Activated naive CD8-positive, alpha-beta T cell treated with anti-CD3 and anti-CD28 coated beads for 36 hours (primary cell): ENCODE data around the gene P3H4. TPM values are rescaled to one million over a fixed set of nuclear protein-coding genes. Genes with fewer than 3 reads are reported as not detected.

Experiments
- DNase-seq: peaks from one replicate; pipeline ENCODE4 v3.0.0; 2021
- H3K27ac Mint-ChIP-seq: one replicate; pipeline ENCODE4 v1.8.0; 2022; ENCODE audit warnings: mild to moderate bottlenecking, moderate library complexity, mixed read lengths
- H3K27me3 Mint-ChIP-seq: one replicate; pipeline ENCODE4 v1.8.0; 2022; ENCODE audit warnings: mild to moderate bottlenecking, mixed read lengths
- H3K36me3 Mint-ChIP-seq: one replicate; pipeline ENCODE4 v1.8.0; 2021; ENCODE audit warnings: mild to moderate bottlenecking, mixed read lengths
- H3K4me1 Mint-ChIP-seq: one replicate; pipeline ENCODE4 v1.8.0; 2021; ENCODE audit warnings: mixed read lengths
- H3K4me3 Mint-ChIP-seq: one replicate; pipeline ENCODE4 v1.8.0; 2022; ENCODE audit warnings: mild to moderate bottlenecking, moderate library complexity, mixed read lengths
- H3K9me3 Mint-ChIP-seq: one replicate; pipeline ENCODE4 v1.8.0; 2022; ENCODE audit warnings: mixed read lengths
- total RNA-seq, 2 experiments: library from RNA; stranded (reverse); gene quantifications; one replicate each; pipeline ENCODE4 v1.2.3, GENCODE V29; 2021

Gene P3H4
- total RNA-seq, 2 experiments from 2014 or later, result 1.5 to 1.8 TPM

- Mint-ChIP-seq H3K9me3 (no peaks in the 10 kb centered on the region), H3K4me3 (no peak overlapping the region), H3K27ac (no peak overlapping the region), H3K4me1 (no peaks in the 10 kb centered on the region), H3K27me3 (no peaks in the 10 kb centered on the region), H3K36me3 (no peaks in the 10 kb centered on the region)
- no peak for DNase-seq
Measured at GRCh38 chr17:41825175-41825845, 13.6 kb upstream of the P3H4 start.

- H3K27ac Mint-ChIP-seq, result peak overlapping the region; percentile 25
- DNase-seq, result no peak
- no peaks in the 10 kb centered on the region for H3K36me3 Mint-ChIP-seq
- H3K4me1 Mint-ChIP-seq, result no peaks in the 10 kb centered on the region
- no peaks in the 10 kb centered on the region for H3K9me3 Mint-ChIP-seq
- no peak overlapping the region for H3K4me3 Mint-ChIP-seq
- H3K27me3 Mint-ChIP-seq, result no peaks in the 10 kb centered on the region
Measured at GRCh38 chr17:41824086-41824485, 12.3 kb upstream of the P3H4 start.

DNA sequence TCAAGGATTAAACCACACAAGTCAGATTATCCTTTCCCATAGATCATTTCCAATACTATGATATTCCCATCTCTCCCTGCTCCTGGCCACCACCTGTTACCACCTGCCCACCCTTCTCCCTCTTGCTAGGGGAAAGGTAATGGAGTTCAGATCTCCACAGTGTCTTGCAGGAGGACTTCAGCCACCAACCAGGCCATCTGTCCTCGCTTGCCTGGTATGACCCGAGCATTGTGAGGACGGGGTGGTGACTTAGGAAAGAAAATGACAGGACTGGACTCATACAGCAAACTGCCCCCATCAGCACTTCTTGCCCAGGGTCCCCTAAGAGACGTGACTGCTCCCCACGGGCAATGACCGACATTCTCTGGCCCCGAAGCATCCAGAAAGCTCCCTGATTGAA is 11.8 kb upstream of the P3H4 start:
- H3K27ac Mint-ChIP-seq, result no peak overlapping the region
- no peaks in the 10 kb centered on the region for H3K4me1 Mint-ChIP-seq
- H3K27me3 Mint-ChIP-seq, result no peaks in the 10 kb centered on the region
- no peaks in the 10 kb centered on the region for H3K36me3 Mint-ChIP-seq
- DNase-seq, result no peak
- no peaks in the 10 kb centered on the region for H3K9me3 Mint-ChIP-seq
- H3K4me3 Mint-ChIP-seq, result no peak overlapping the region

GRCh38 chr17:41823141-41823524 is 11.4 kb upstream of the P3H4 start:
- Mint-ChIP-seq H3K4me1 (no peaks in the 10 kb centered on the region), H3K36me3 (no peaks in the 10 kb centered on the region), H3K4me3 (no peak overlapping the region), H3K9me3 (no peaks in the 10 kb centered on the region), H3K27ac (no peak overlapping the region), H3K27me3 (no peaks in the 10 kb centered on the region)
- DNase-seq, result no peak

- no peak overlapping the region for H3K4me3 Mint-ChIP-seq
Measured at GRCh38 chr17:41822216-41823140, 10.7 kb upstream of the P3H4 start.

DNA sequence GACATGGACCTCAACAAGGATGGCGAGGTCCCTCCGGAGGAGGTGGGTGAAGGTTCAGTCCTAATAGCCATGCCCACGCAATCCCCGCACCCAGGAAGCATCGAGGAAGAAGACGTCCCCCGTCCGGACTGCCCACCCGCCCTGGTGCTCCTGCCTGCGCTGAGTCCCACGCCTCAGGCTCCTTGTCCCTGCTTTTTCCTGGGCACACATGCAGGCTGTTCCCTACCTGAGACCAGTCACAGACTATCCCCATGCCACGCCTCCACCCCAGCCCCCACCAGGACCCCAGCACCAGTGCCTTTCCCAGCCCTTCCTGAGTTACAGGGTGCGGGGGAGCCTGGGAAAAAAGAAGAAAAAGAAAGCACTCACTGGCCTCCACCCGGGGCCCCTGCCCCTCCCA is 10.0 kb upstream of the P3H4 start:
- no peak for DNase-seq
- no peaks in the 10 kb centered on the region for H3K36me3 Mint-ChIP-seq
- H3K27me3 Mint-ChIP-seq, result no peaks in the 10 kb centered on the region
- H3K27ac Mint-ChIP-seq, result no peak overlapping the region
- no peaks in the 10 kb centered on the region for H3K9me3 Mint-ChIP-seq
- H3K4me3 Mint-ChIP-seq, result no peak overlapping the region
- H3K4me1 Mint-ChIP-seq, result no peaks in the 10 kb centered on the region

More at GRCh38 chr17:41822216-41823140, 10.7 kb upstream of the P3H4 start:
- H3K9me3 Mint-ChIP-seq, result no peaks in the 10 kb centered on the region
- no peaks in the 10 kb centered on the region for H3K27me3 Mint-ChIP-seq
- no peak for DNase-seq
- H3K4me1 Mint-ChIP-seq, result no peaks in the 10 kb centered on the region
- H3K27ac Mint-ChIP-seq, result no peak overlapping the region
- H3K36me3 Mint-ChIP-seq, result no peaks in the 10 kb centered on the region

- Mint-ChIP-seq H3K27ac (no peak overlapping the region), H3K27me3 (no peaks in the 10 kb centered on the region), H3K4me1 (no peaks in the 10 kb centered on the region), H3K9me3 (no peaks in the 10 kb centered on the region), H3K4me3 (no peak overlapping the region), H3K36me3 (no peaks in the 10 kb centered on the region)
- no peak for DNase-seq
Measured at GRCh38 chr17:41818024-41818423, 6.3 kb upstream of the P3H4 start.

GRCh38 chr17:41816637-41817320 is 5.0 kb upstream of the P3H4 start:
- Mint-ChIP-seq H3K27ac (no peak overlapping the region), H3K27me3 (peaks cover 4% of the 10 kb centered on the region), H3K36me3 (no peaks in the 10 kb centered on the region), H3K9me3 (no peaks in the 10 kb centered on the region), H3K4me3 (no peak overlapping the region), H3K4me1 (peaks cover 9% of the 10 kb centered on the region)
- DNase-seq, result no peak

DNA sequence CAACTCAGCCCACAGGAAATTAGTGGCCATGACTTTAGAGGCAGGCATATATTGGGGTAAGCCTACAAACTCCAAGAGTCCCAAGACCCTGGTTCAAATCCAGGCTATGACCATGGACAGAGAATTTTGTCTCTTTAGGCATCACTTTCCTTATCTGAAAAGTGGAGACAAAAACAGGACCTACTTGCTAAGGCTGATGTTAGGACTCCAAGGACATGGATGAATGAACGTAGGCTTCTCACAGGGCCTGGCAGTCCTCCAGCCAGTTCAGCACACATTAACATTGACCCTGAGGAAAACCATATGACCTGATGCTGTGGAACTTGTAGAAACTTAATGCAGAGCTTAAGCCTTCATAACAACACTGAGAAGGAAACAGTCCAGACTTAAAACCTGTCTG is 2.4 kb upstream of the P3H4 start:
- Mint-ChIP-seq H3K4me1 (peaks cover 22% of the 10 kb centered on the region), H3K27me3 (peaks cover 7% of the 10 kb centered on the region), H3K4me3 (no peak overlapping the region), H3K36me3 (peaks cover 2% of the 10 kb centered on the region), H3K9me3 (no peaks in the 10 kb centered on the region), H3K27ac (no peak overlapping the region)
- no peak for DNase-seq

DNA sequence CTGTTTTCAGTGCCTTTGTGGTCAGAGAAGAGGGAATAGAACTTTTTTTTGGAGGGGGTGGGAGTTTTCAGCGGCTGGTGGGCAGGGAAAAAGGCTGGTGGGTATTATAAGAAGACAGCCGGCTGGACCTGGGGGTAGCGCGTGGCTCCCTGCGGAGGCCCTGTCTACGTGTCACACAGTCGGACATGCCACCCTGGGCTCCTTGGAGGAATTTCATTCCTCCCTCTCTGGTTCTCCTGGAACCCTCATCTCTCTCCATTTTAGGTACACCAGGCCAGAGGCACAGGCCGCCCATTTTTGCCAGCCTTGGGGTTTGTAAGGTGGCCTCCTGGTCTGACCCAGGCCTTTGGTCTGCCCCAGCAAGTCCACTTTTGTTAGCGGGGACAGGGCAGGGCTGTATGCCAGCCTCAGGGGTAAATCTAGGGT is 2.0 kb upstream of the P3H4 start:
- peaks cover 2% of the 10 kb centered on the region for H3K36me3 Mint-ChIP-seq
- DNase-seq, result no peak
- peaks cover 23% of the 10 kb centered on the region for H3K4me1 Mint-ChIP-seq
- no peak overlapping the region for H3K27ac Mint-ChIP-seq
- H3K9me3 Mint-ChIP-seq, result no peaks in the 10 kb centered on the region
- no peak overlapping the region for H3K4me3 Mint-ChIP-seq
- peaks cover 7% of the 10 kb centered on the region for H3K27me3 Mint-ChIP-seq

- H3K4me3 Mint-ChIP-seq, result peak overlapping the region; percentile 32
- H3K4me1 Mint-ChIP-seq, result peaks cover 23% of the 10 kb centered on the region
- DNase-seq, result no peak
- peaks cover 7% of the 10 kb centered on the region for H3K27me3 Mint-ChIP-seq
- H3K27ac Mint-ChIP-seq, result no peak overlapping the region
- peaks cover 2% of the 10 kb centered on the region for H3K36me3 Mint-ChIP-seq
- H3K9me3 Mint-ChIP-seq, result no peaks in the 10 kb centered on the region
Measured at GRCh38 chr17:41813152-41813680, 1.5 kb upstream of the P3H4 start.

- peak; percentile 28 for DNase-seq
- Mint-ChIP-seq H3K27ac (no peak within 1 kb of the TSS), H3K4me3 (peak within 1 kb of the TSS; percentile 82), H3K4me1 (peaks cover 23% of the 10 kb centered on the region), H3K27me3 (peaks cover 7% of the 10 kb centered on the region), H3K9me3 (no peaks in the 10 kb centered on the region), H3K36me3 (peaks cover 2% of the 10 kb centered on the region)
Measured at GRCh38 chr17:41812381-41813151, 817 bp upstream of the P3H4 start, which contains the start of gene FKBP10. Gene FKBP10, plus strand, starts transcription at chr17:41813004. Its CDS starts 31 bp downstream, at chr17:41813035.

- H3K4me1 Mint-ChIP-seq, result peaks cover 23% of the 10 kb centered on the region
- H3K9me3 Mint-ChIP-seq, result no peaks in the 10 kb centered on the region
- peaks cover 2% of the 10 kb centered on the region for H3K36me3 Mint-ChIP-seq
- no peak overlapping the region for H3K27ac Mint-ChIP-seq
- peak overlapping the region; percentile 59 for H3K4me3 Mint-ChIP-seq
- no peak for DNase-seq
- peaks cover 7% of the 10 kb centered on the region for H3K27me3 Mint-ChIP-seq
Measured at GRCh38 chr17:41810659-41811548, 845 bp downstream of the P3H4 start.
